ENCODE data around the gene LHX3. TPM values are rescaled to one million over a fixed set of nuclear protein-coding genes. Genes with fewer than 3 reads are reported as not detected.

The LHX3 gene
- total and polyA plus RNA-seq, 2 of the 4 experiments (the other 2 are of a cell fraction), result not detected

DNA sequence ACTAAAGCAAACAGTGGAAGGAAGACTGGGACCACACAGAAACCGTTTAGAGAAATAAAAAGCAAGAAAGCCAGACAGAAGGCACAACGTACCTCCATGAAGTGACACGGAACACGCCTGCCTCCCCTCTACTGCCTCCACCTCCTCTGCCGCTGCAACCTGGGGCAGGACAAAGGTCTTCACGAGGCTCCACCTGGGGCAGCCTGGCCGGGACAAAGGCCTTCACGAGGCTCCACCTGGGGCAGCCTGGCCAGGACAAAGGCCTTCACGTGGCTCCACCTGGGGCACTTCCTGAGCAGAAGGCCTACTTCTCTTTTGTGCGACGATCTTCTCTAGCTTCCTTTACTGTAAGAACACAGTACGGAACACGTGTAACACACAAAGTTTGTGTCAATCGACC lies 28.9 kb upstream of the LHX3 start:
- ATAC-seq (ENCODE audit: low read depth), result no peak
- intact Hi-C loops (cut with micrococcal nuclease), result no loop called here
- H4K91ac ChIP-seq (ENCODE audit: insufficient read depth, low read depth, low read length), result no peak overlapping the region
- no peak overlapping the region for H3K4me2 ChIP-seq (ENCODE audit: low read depth, low read length)
- no peak overlapping the region for H3K9ac ChIP-seq (ENCODE audit: low read depth, low read length)
- WGBS, 2 experiments (ENCODE audit: extremely low coverage in 2 of 2, insufficient read length in 1 of 2), result 92% methylated on average over 11 of the region's 14 CpGs; no CpG with 5 or more reads in 1 of the 2 experiments
- no peaks in the 10 kb centered on the region for H3K4me1 ChIP-seq (ENCODE audit: control insufficient read depth, insufficient read depth, low read length)
- no peak overlapping the region for H2BK120ac ChIP-seq (ENCODE audit: low read depth, low read length)
- no peak overlapping the region for H4K8ac ChIP-seq (ENCODE audit: low read depth in 2 of 2, low read length in 2 of 2)
- no peak for DNase-seq
- no peaks in the 10 kb centered on the region for H3K9me3 ChIP-seq (ENCODE audit: control insufficient read depth, insufficient read depth, low read length)
- H2BK15ac ChIP-seq (ENCODE audit: low read depth, low read length), result no peak overlapping the region
- H3K79me1 ChIP-seq (ENCODE audit: low read depth in 1 of 2, low read length in 2 of 2), result peaks cover 7 to 25% of the 10 kb centered on the region in 2 experiments
- no peak overlapping the region for H4K5ac ChIP-seq (ENCODE audit: low read depth, low read length)
- dilution Hi-C loops (cut with HindIII; ENCODE audit: low sequenced_read_pairs, unreplicated experiment), result no loop called here
- ChIA-PET CTCF (no interaction called here), POLR2A (ENCODE audit: unreplicated experiment) (no interaction called here)
- no peak overlapping the region for H2BK20ac ChIP-seq (ENCODE audit: low read depth, low read length)
- no peak overlapping the region for H3K4me3 ChIP-seq (ENCODE audit: insufficient read depth, low read depth, low read length)
- H3K9me1 ChIP-seq (ENCODE audit: insufficient read depth, low read length), result 0 out of 2 replicates have a peak, but pooled peaks cover 3% of the 10 kb centered on the region
- peaks cover 23% of the 10 kb centered on the region for H4K20me1 ChIP-seq (ENCODE audit: insufficient read depth, low read length)
- H3K27ac ChIP-seq (ENCODE audit: insufficient read depth, low read length), result no peak overlapping the region
- no peak overlapping the region for H2AK5ac ChIP-seq (ENCODE audit: low read depth, low read length)
- no peak overlapping the region for H3K23ac ChIP-seq (ENCODE audit: low read depth, low read length)
- H3K36me3 ChIP-seq (ENCODE audit: control insufficient read depth, insufficient read depth, low read length), result peaks cover 9% of the 10 kb centered on the region
- H3K4ac ChIP-seq (ENCODE audit: low read depth, low read length), result no peak overlapping the region
- H2AK9ac ChIP-seq (replicated peaks; ENCODE audit: low read depth, low read length, poor library complexity), result no peak overlapping the region
- no peaks in the 10 kb centered on the region for H3K27me3 ChIP-seq (ENCODE audit: control insufficient read depth, insufficient read depth, low read length)
- BruUV-seq (replicated peaks), result no TSS peak
- H2AFZ ChIP-seq (replicated peaks; ENCODE audit: low read length, poor library complexity), result no peak overlapping the region
- no peak overlapping the region for H2BK5ac ChIP-seq (ENCODE audit: low read depth, low read length, poor library complexity, severe bottlenecking)
- TF ChIP-seq NFE2L2 (IDR thresholded peaks at IDR 0.05; ENCODE audit: low read depth, low read length), result no peak
- no peak overlapping the region for H3K14ac ChIP-seq (replicated peaks; ENCODE audit: low read depth, low read length)
- in situ Hi-C loops (cut with MboI; ENCODE audit: low sequenced_read_pairs), result no loop called here
- no peak overlapping the region for H3K56ac ChIP-seq (ENCODE audit: extremely low read depth, insufficient read depth, low read length)
- H3K18ac ChIP-seq (ENCODE audit: low read depth, low read length), result no peak overlapping the region

Data from IMR-90 (cell line).